ENCODE data around the gene EYA4. TPM values are rescaled to one million over a fixed set of nuclear protein-coding genes. Genes with fewer than 3 reads are reported as not detected.

EYA4 gene
- total and polyA plus RNA-seq, 2 of the 4 experiments (the other 2 are of a cell fraction): 5.7 to 11.1 TPM

DNA sequence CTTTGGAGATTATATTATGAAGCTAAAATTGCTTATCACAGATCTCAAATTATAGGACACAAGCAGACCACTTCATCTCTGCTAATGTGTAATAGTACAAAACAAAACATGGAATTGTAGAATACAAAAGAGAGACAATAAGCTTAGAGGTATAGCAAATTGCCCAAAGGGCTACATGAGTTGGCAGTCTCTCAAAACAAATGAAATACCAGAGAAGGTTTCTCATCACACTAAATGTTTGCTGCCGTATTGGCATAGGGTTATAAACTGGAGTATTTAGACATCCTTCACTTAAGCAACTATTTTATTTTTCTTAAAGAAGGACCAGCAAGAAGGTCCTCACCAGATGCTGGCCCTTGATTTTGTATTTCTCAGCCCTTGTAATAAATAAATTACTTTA, 5.9 kb upstream of the EYA4 start:
- ATAC-seq (ENCODE audit: low read depth) (no peak), DNase-seq (no peak)
- Histone ChIP-seq H3K14ac (replicated peaks; ENCODE audit: low read depth, low read length) (no peak overlapping the region), H3K79me1 (ENCODE audit: low read depth in 1 of 2, low read length in 2 of 2) (no peaks in the 10 kb centered on the region), H3K56ac (ENCODE audit: extremely low read depth, insufficient read depth, low read length) (no peak overlapping the region), H2BK20ac (ENCODE audit: low read depth, low read length) (no peak overlapping the region), H3K4me3 (ENCODE audit: insufficient read depth, low read depth, low read length) (no peak overlapping the region), H3K9ac (ENCODE audit: low read depth, low read length) (no peak overlapping the region), H4K8ac (ENCODE audit: low read depth in 2 of 2, low read length in 2 of 2) (no peak overlapping the region), H3K4me1 (ENCODE audit: control insufficient read depth, insufficient read depth, low read length) (peaks cover 3% of the 10 kb centered on the region), H2AK9ac (replicated peaks; ENCODE audit: low read depth, low read length, poor library complexity) (no peak overlapping the region), H3K36me3 (ENCODE audit: control insufficient read depth, insufficient read depth, low read length) (no peaks in the 10 kb centered on the region), H2BK15ac (ENCODE audit: low read depth, low read length) (no peak overlapping the region), H4K91ac (ENCODE audit: insufficient read depth, low read depth, low read length) (no peak overlapping the region), H2BK5ac (ENCODE audit: low read depth, low read length, poor library complexity, severe bottlenecking) (no peak overlapping the region), H3K9me3 (ENCODE audit: control insufficient read depth, insufficient read depth, low read length) (peaks cover 2% of the 10 kb centered on the region), H3K4me2 (ENCODE audit: low read depth, low read length) (no peak overlapping the region), H3K23ac (ENCODE audit: low read depth, low read length) (no peak overlapping the region), H4K5ac (ENCODE audit: low read depth, low read length) (no peak overlapping the region), H3K4ac (ENCODE audit: low read depth, low read length) (no peak overlapping the region), H4K20me1 (ENCODE audit: insufficient read depth, low read length) (no peaks in the 10 kb centered on the region), H2AFZ (replicated peaks; ENCODE audit: low read length, poor library complexity) (no peak overlapping the region), H3K9me1 (ENCODE audit: insufficient read depth, low read length) (peaks cover 5% of the 10 kb centered on the region), H3K27me3 (ENCODE audit: control insufficient read depth, insufficient read depth, low read length) (no peaks in the 10 kb centered on the region; the same call in 1 of the 2 replicates), H3K18ac (ENCODE audit: low read depth, low read length) (no peak overlapping the region; the same call in 1 of the 2 replicates), H2BK120ac (ENCODE audit: low read depth, low read length) (no peak overlapping the region), H3K27ac (ENCODE audit: insufficient read depth, low read length) (no peak overlapping the region), H2AK5ac (ENCODE audit: low read depth, low read length) (no peak overlapping the region)
- dilution Hi-C loops (cut with HindIII; ENCODE audit: low sequenced_read_pairs, unreplicated experiment): no loop called here
- ChIA-PET POLR2A (ENCODE audit: unreplicated experiment) (no interaction called here), CTCF (no interaction called here)
- intact Hi-C loops (cut with micrococcal nuclease): no loop called here
- WGBS, 2 experiments (ENCODE audit: extremely low coverage in 2 of 2, insufficient read length in 1 of 2): no CpG with 5 or more reads among the region's 1 CpG
- in situ Hi-C loops (cut with MboI; ENCODE audit: low sequenced_read_pairs): no loop called here
- no TSS peak for BruUV-seq (replicated peaks)
- TF ChIP-seq RCOR1 (IDR thresholded peaks at IDR 0.05; ENCODE audit: insufficient replicate concordance, low read length): no peak
- TF ChIP-seq, protein P1, sequence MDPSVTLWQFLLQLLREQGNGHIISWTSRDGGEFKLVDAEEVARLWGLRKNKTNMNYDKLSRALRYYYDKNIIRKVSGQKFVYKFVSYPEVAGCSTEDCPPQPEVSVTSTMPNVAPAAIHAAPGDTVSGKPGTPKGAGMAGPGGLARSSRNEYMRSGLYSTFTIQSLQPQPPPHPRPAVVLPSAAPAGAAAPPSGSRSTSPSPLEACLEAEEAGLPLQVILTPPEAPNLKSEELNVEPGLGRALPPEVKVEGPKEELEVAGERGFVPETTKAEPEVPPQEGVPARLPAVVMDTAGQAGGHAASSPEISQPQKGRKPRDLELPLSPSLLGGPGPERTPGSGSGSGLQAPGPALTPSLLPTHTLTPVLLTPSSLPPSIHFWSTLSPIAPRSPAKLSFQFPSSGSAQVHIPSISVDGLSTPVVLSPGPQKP (IDR thresholded peaks at IDR 0.05; ENCODE audit: borderline replicate concordance, low read depth, low read length): no peak

Data from IMR-90 (cell line).